CD4-positive, alpha-beta T cell (primary cell): ENCODE results near the gene AFAP1. TPM values are rescaled to one million over a fixed set of nuclear protein-coding genes. Genes with fewer than 3 reads are reported as not detected.

Source experiments
- ATAC-seq: fragments of 200-7000 bp; cut with Tn5 transposase; one replicate; pipeline ENCODE4 v1.10.0; 2022; ENCODE audit warnings: mild to moderate bottlenecking; ENCODE audit not compliant: poor library complexity
- CTCF ChIA-PET: fragments of 350-600 bp; sonication (Branson Sonifier 250); formaldehyde crosslinking; loops from one replicate; lab custom pipeline; 2021; ENCODE audit warnings: antibody characterized with exemption, inconsistent platforms; lab: Charles Lee
- POLR2A ChIA-PET: fragments of 350-600 bp; sonication (Branson Sonifier 250); formaldehyde crosslinking; loops from one replicate; lab custom pipeline; 2021; ENCODE audit warnings: antibody characterized with exemption, inconsistent platforms; lab: Charles Lee
- DNase-seq, 14 experiments: peaks; one replicate each; pipeline ENCODE4 v3.0.0-alpha.2; 2013 to 2020; ENCODE audit warnings: mixed read lengths in 2 of 14
- H3K27ac ChIP-seq, 2 donors: one replicate each; pipeline versions ENCODE4 v1.5.1 to v1.7.0; 2013; ENCODE audit warnings: low read length in 2 of 2, low read depth in 1 of 2, mild to moderate bottlenecking in 1 of 2
- H3K27me3 ChIP-seq, 2 experiments: 1 replicate in 1 of 2; 2 replicates in 1 of 2; pipeline versions ENCODE4 v1.6.1 to v1.7.0; 2013; ENCODE audit warnings: low read length in 2 of 2, control low read depth in 1 of 2, mild to moderate bottlenecking in 1 of 2, moderate library complexity in 1 of 2; ENCODE audit not compliant: insufficient read depth in 2 of 2, control insufficient read depth in 1 of 2
- H3K36me3 ChIP-seq: one replicate; pipeline ENCODE4 v1.6.1; 2013; ENCODE audit warnings: low read length, control low read depth; ENCODE audit not compliant: insufficient read depth
- H3K4me1 ChIP-seq: one replicate; pipeline ENCODE4 v1.6.1; 2013; ENCODE audit warnings: low read length, control low read depth; ENCODE audit not compliant: insufficient read depth
- H3K4me3 ChIP-seq: one replicate; pipeline ENCODE4 v1.5.1; 2013; ENCODE audit warnings: mild to moderate bottlenecking, low read length, moderate library complexity
- H3K9me3 ChIP-seq, 2 experiments: 1 replicate in 1 of 2; 2 replicates in 1 of 2; pipeline versions ENCODE4 v1.6.1 to v1.7.0; 2013; ENCODE audit warnings: low read length in 2 of 2, mild to moderate bottlenecking in 2 of 2, control low read depth in 1 of 2, moderate library complexity in 1 of 2; ENCODE audit not compliant: control insufficient read depth in 1 of 2, insufficient read depth in 1 of 2
- H3K27ac Mint-ChIP-seq: one replicate; pipeline ENCODE4 v1.8.0; 2020; ENCODE audit warnings: mixed read lengths
- H3K27me3 Mint-ChIP-seq: one replicate; pipeline ENCODE4 v1.8.0; 2021; ENCODE audit warnings: mixed read lengths
- H3K36me3 Mint-ChIP-seq: one replicate; pipeline ENCODE4 v1.8.0; 2021; ENCODE audit warnings: low read depth, mixed read lengths
- H3K4me1 Mint-ChIP-seq: one replicate; pipeline ENCODE4 v1.8.0; 2021; ENCODE audit warnings: low read depth, mixed read lengths
- H3K4me3 Mint-ChIP-seq: one replicate; pipeline ENCODE4 v1.8.0; 2020; ENCODE audit warnings: mild to moderate bottlenecking, mixed read lengths
- H3K9me3 Mint-ChIP-seq: one replicate; pipeline ENCODE4 v1.8.0; 2020; ENCODE audit warnings: mixed read lengths
- CTCF ChIP-seq: fragments of 200-600 bp; IDR thresholded peaks from one replicate; pipeline ENCODE4 v1.8.0; 2022; ENCODE audit warnings: antibody characterized with exemption, mild to moderate bottlenecking
- intact Hi-C, 2 experiments: fragments of 100-400 bp; cut with DNase I in 1 of 2; cut with micrococcal nuclease in 1 of 2; formaldehyde crosslinking; loops; one replicate each; pipeline versions ENCODE4 v1.15.1 to v1.9.0; 2023 to 2025; cut with DNase I, micrococcal nuclease
- total RNA-seq, 174 experiments: library from RNA in 2 of 174; stranded (reverse) in 2 of 174; gene quantifications; one replicate each; pipeline ENCODE4 v1.2.3 and lab custom pipeline; 2021 to 2026

AFAP1 gene
- total RNA-seq, 2 experiments from 2014 or later: 9.8 to 10.9 TPM

GRCh38 chr4:7716010-7716721, 223.5 kb downstream of the AFAP1 start:
- no peak overlapping the region for H3K27ac Mint-ChIP-seq

GRCh38 chr4:7715271-7716009, 224.2 kb downstream of the AFAP1 start:
- Histone ChIP-seq H3K4me1 (peaks cover 6% of the 10 kb centered on the region), H3K9me3 (peaks cover 0 to 19% of the 10 kb centered on the region in 2 experiments), H3K27me3 (peaks cover 5 to 9% of the 10 kb centered on the region in 2 experiments), H3K36me3 (no peaks in the 10 kb centered on the region), H3K27ac (no peak overlapping the region), H3K4me3 (no peak overlapping the region)
- no peak overlapping the region for H3K4me3 Mint-ChIP-seq
- no peak overlapping the region for H3K27ac Mint-ChIP-seq
- no peak for TF ChIP-seq CTCF
- ChIA-PET POLR2A (no interaction called here), CTCF (no interaction called here)
- H3K27me3 Mint-ChIP-seq: peaks cover 15% of the 10 kb centered on the region
- intact Hi-C loops: no loop called here
- H3K9me3 Mint-ChIP-seq: peaks cover 3% of the 10 kb centered on the region
- H3K36me3 Mint-ChIP-seq: no peaks in the 10 kb centered on the region
- DNase-seq: no peak
- peaks cover 3% of the 10 kb centered on the region for H3K4me1 Mint-ChIP-seq
- ATAC-seq: no peak

More at GRCh38 chr4:7716010-7716721, 223.5 kb downstream of the AFAP1 start:
- Mint-ChIP-seq H3K27me3 (peaks cover 18% of the 10 kb centered on the region), H3K9me3 (peaks cover 3% of the 10 kb centered on the region), H3K36me3 (no peaks in the 10 kb centered on the region), H3K4me3 (no peak overlapping the region), H3K4me1 (peaks cover 3% of the 10 kb centered on the region)
- Histone ChIP-seq H3K27ac (no peak overlapping the region), H3K9me3 (peaks cover 0 to 19% of the 10 kb centered on the region in 2 experiments), H3K4me3 (no peak overlapping the region), H3K4me1 (peaks cover 6% of the 10 kb centered on the region), H3K36me3 (no peaks in the 10 kb centered on the region), H3K27me3 (peaks cover 5 to 11% of the 10 kb centered on the region in 2 experiments)
- intact Hi-C loops: no loop called here
- ChIA-PET POLR2A (no interaction called here), CTCF (no interaction called here)
- ATAC-seq (no peak), DNase-seq (no peak)
- no peak for TF ChIP-seq CTCF

GRCh38 chr4:7714738-7715137, 224.9 kb downstream of the AFAP1 start:
- Histone ChIP-seq H3K4me3 (no peak overlapping the region), H3K36me3 (no peaks in the 10 kb centered on the region), H3K4me1 (peaks cover 6% of the 10 kb centered on the region), H3K27me3 (peaks cover 5 to 9% of the 10 kb centered on the region in 2 experiments), H3K27ac (no peak overlapping the region), H3K9me3 (peaks cover 0 to 19% of the 10 kb centered on the region in 2 experiments)
- Mint-ChIP-seq H3K4me1 (peaks cover 1% of the 10 kb centered on the region), H3K27me3 (peaks cover 8% of the 10 kb centered on the region), H3K4me3 (no peak overlapping the region), H3K9me3 (peaks cover 3% of the 10 kb centered on the region), H3K36me3 (no peaks in the 10 kb centered on the region), H3K27ac (no peak overlapping the region)
- POLR2A ChIA-PET: no interaction called here
- DNase-seq: no peak
- intact Hi-C loops: no loop called here
- no peak for TF ChIP-seq CTCF
- ATAC-seq: no peak
- CTCF ChIA-PET: no interaction called here
